Endodermal cell (in vitro differentiated cells): Measurements from ENCODE around the gene LBH. TPM values are rescaled to one million over a fixed set of nuclear protein-coding genes. Genes with fewer than 3 reads are reported as not detected.

Experiments used
- DNase-seq: peaks from one replicate; pipeline ENCODE4 v3.0.0-alpha.2; 2017
- H3K27ac ChIP-seq: 2 replicates; pipeline ENCODE4 v1.5.1; 2013; ENCODE audit warnings: mild to moderate bottlenecking, low read depth, low read length, moderate library complexity
- H3K27me3 ChIP-seq: 2 replicates; pipeline ENCODE4 v1.6.1; 2013; ENCODE audit warnings: mild to moderate bottlenecking, low read length, moderate library complexity; ENCODE audit not compliant: insufficient read depth, control insufficient read depth, poor library complexity, severe bottlenecking
- H3K36me3 ChIP-seq: 2 replicates; pipeline ENCODE4 v1.7.0; 2013; ENCODE audit warnings: mild to moderate bottlenecking, low read length, moderate library complexity; ENCODE audit not compliant: control insufficient read depth, insufficient read depth
- H3K4me1 ChIP-seq: one replicate; pipeline ENCODE4 v1.7.0; 2013; ENCODE audit warnings: low read length; ENCODE audit not compliant: control insufficient read depth, insufficient read depth
- H3K4me3 ChIP-seq: 2 replicates; pipeline ENCODE4 v1.5.1; 2013; ENCODE audit warnings: mild to moderate bottlenecking, low read length, moderate library complexity
- H3K9ac ChIP-seq: 2 replicates; pipeline ENCODE4 v1.6.1; 2013; ENCODE audit warnings: mild to moderate bottlenecking, low read length, moderate library complexity; ENCODE audit not compliant: poor library complexity, severe bottlenecking; ENCODE audit errors: extremely low read depth
- H3K9me3 ChIP-seq: 2 replicates; pipeline ENCODE4 v1.6.1; 2013; ENCODE audit warnings: mild to moderate bottlenecking, low read length, moderate library complexity; ENCODE audit not compliant: control insufficient read depth
- H3K27ac Mint-ChIP-seq: 2 replicates; pipeline ENCODE4 v1.8.0; 2020; ENCODE audit warnings: mixed read lengths
- H3K27me3 Mint-ChIP-seq: 2 replicates; pipeline ENCODE4 v1.8.0; 2021; ENCODE audit warnings: mild to moderate bottlenecking, mixed read lengths; ENCODE audit not compliant: insufficient read depth
- H3K36me3 Mint-ChIP-seq: 2 replicates; pipeline ENCODE4 v1.8.0; 2020; ENCODE audit warnings: low read depth, mixed read lengths
- H3K4me1 Mint-ChIP-seq: 2 replicates; pipeline ENCODE4 v1.8.0; 2020; ENCODE audit warnings: mixed read lengths
- H3K4me3 Mint-ChIP-seq: 2 replicates; pipeline ENCODE4 v1.8.0; 2020; ENCODE audit warnings: mild to moderate bottlenecking, moderate library complexity, mixed read lengths
- H3K9me3 Mint-ChIP-seq: 2 replicates; pipeline ENCODE4 v1.8.0; 2020; ENCODE audit warnings: mild to moderate bottlenecking, mixed read lengths
- CTCF ChIP-seq: fragments of 200-600 bp; sonication (generic); conservative IDR thresholded peaks from 2 replicates; pipeline ENCODE4 v1.5.0; 2021; ENCODE audit warnings: antibody characterized with exemption, mild to moderate bottlenecking
- WGBS, 2 experiments: methylation state at CpG; one replicate each; pipeline versions ENCODE4 v1.1.5 to v1.1.7; 2013; ENCODE audit warnings: missing lambda C conversion rate in 2 of 2, mixed read lengths in 1 of 2; ENCODE audit not compliant: insufficient coverage in 1 of 2, insufficient read length in 1 of 2; 5-methylcytosine and 5-hydroxymethylcytosine counted together
- total RNA-seq, 2 donors: library from RNA; stranded (reverse); fragmentation: NEBNext Ultra II Directional in 1 of 2; extraction: Animal tissue kit (Norgen Biotek cat#: 25700) in 1 of 2; gene quantifications; 2 replicates in 1 of 2; 3 replicates in 1 of 2; pipeline ENCODE4 v1.2.1, GENCODE V29; 2021

LBH gene
- total RNA-seq, 2 donors from 2014 or later, result 48.0 to 50.0 TPM

GRCh38 chr2:30239986-30240752, 8.8 kb downstream of the LBH start:
- H3K9ac ChIP-seq, result no peak overlapping the region
- no peak for DNase-seq
- WGBS, 2 experiments, result 88 to 89% methylated on average over 5 to 12 of the region's 12 CpGs
- no peak overlapping the region for H3K4me3 ChIP-seq
- Mint-ChIP-seq H3K36me3 (peaks cover 48% of the 10 kb centered on the region), H3K4me3 (no peak overlapping the region), H3K27ac (peak overlapping the region; percentile 27), H3K27me3 (no peaks in the 10 kb centered on the region), H3K4me1 (peaks cover 33% of the 10 kb centered on the region), H3K9me3 (no peaks in the 10 kb centered on the region)
- no peak for TF ChIP-seq CTCF
- peaks cover 25% of the 10 kb centered on the region for H3K4me1 ChIP-seq
- no peaks in the 10 kb centered on the region for H3K27me3 ChIP-seq
- H3K9me3 ChIP-seq, result peaks cover under 1% of the 10 kb centered on the region
- no peak overlapping the region for H3K27ac ChIP-seq
- peaks cover 67% of the 10 kb centered on the region for H3K36me3 ChIP-seq

GRCh38 chr2:30243231-30243630, 11.9 kb downstream of the LBH start:
- Mint-ChIP-seq H3K27ac (no peak overlapping the region), H3K27me3 (no peaks in the 10 kb centered on the region), H3K9me3 (no peaks in the 10 kb centered on the region), H3K4me1 (peaks cover 31% of the 10 kb centered on the region), H3K4me3 (no peak overlapping the region), H3K36me3 (peaks cover 49% of the 10 kb centered on the region)
- DNase-seq, result no peak
- Histone ChIP-seq H3K36me3 (peaks cover 58% of the 10 kb centered on the region), H3K4me1 (peaks cover 12% of the 10 kb centered on the region), H3K27me3 (no peaks in the 10 kb centered on the region), H3K9me3 (peaks cover 13% of the 10 kb centered on the region), H3K4me3 (no peak overlapping the region), H3K9ac (no peak overlapping the region), H3K27ac (no peak overlapping the region)
- TF ChIP-seq CTCF, result no peak
- 87 to 100% methylated on average over 2 to 3 of the region's 3 CpGs for WGBS, 2 experiments

- no peak for TF ChIP-seq CTCF
- H3K27me3 ChIP-seq, result no peaks in the 10 kb centered on the region
- peaks cover 13% of the 10 kb centered on the region for H3K9me3 ChIP-seq
- Mint-ChIP-seq H3K27me3 (no peaks in the 10 kb centered on the region), H3K36me3 (peaks cover 41% of the 10 kb centered on the region), H3K4me1 (peaks cover 34% of the 10 kb centered on the region), H3K27ac (no peak overlapping the region), H3K4me3 (no peak overlapping the region), H3K9me3 (no peaks in the 10 kb centered on the region)
- WGBS, 2 experiments, result 92 to 94% methylated on average over 4 to 5 of the region's 5 CpGs
- no peak overlapping the region for H3K27ac ChIP-seq
- peaks cover 4% of the 10 kb centered on the region for H3K4me1 ChIP-seq
- no peak for DNase-seq
- H3K9ac ChIP-seq, result no peak overlapping the region
- peaks cover 41% of the 10 kb centered on the region for H3K36me3 ChIP-seq
- H3K4me3 ChIP-seq, result no peak overlapping the region
Observed at GRCh38 chr2:30245364-30245763, 14.0 kb downstream of the LBH start.
